ENCODE results near the gene TRPV6.

TRPV6 gene

DNA sequence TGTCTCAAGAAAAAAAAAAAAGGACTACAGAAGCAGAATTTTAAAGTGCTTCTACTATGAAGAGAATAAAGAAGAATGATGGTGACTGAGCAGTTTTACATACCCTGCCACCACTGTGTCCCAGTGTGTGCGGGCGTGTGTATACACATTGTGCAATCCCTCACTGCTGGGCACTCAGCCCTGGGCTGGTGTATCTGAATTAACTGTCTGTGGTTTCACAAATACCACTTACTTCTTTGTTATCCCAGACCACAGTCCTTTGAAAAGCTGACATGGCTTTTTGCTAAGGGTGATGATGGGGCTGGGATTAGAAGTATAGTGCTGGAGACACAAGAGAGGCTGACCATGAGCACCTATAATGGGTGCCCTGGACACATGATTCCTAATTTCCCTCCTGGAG, 21.1 kb upstream of the TRPV6 start:
- DNase-seq = no peak

DNA sequence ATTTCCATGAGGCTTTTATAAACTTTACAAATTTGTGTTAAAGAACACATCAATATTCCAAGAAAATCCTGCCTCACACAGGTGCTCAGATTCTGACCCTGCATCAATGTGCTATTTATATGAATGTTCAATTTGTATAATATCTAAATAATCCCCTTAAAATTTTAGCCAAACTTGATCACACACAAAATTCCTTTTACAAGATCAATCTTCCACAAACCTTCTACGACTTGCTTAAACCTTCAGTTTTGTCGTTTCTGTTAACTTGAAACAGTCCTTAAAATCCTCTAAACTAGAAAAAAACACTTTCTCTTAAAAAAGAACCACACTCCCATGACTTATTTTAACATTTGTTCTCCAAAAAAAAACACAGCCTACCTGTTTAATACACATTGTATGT, 20.2 kb upstream of the TRPV6 start:
- no peak for DNase-seq

DNA sequence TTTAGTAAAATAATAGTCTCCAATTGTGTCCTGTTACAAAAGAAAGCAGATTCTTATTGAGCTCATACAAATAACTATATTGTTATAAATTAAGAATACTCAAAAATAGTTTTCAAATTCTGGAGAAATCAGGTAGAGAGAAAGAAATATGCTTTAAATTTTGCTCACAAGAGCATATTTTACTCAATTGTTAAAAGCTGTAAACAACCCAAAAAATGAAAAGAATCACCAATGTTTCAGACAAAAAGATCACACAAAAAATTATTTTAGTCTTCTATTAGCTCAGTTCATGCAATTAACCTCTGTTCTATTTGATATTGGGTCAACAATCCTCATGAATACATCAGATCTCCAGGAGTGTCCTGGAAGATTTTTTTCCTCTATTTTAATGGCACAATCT, 18.6 kb upstream of the TRPV6 start:
- no peak for DNase-seq

- DNase-seq = no peak
These were observed 16.1 kb upstream of the TRPV6 start for GRCh38 chr7:142901426-142902259.

DNA sequence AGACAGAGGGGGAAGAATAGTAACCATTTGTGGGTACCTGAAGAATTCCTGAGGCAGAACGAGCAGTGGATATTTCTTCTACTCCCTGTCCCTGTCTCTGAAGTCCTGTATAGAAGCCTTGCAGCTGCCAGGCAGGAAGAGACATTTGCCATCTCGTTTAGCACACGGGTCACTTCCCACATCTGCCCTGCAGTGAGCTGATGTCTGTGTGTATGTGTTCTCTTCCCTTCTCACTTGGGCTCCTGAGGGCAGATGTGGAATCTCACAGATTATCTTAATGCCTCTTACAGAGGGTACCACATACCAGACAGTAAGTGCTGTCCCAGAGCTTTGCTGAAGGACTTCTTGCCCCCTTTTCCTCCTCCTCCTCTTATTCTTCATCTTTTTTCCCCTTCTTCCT, 14.1 kb upstream of the TRPV6 start:
- no peak for DNase-seq

DNA sequence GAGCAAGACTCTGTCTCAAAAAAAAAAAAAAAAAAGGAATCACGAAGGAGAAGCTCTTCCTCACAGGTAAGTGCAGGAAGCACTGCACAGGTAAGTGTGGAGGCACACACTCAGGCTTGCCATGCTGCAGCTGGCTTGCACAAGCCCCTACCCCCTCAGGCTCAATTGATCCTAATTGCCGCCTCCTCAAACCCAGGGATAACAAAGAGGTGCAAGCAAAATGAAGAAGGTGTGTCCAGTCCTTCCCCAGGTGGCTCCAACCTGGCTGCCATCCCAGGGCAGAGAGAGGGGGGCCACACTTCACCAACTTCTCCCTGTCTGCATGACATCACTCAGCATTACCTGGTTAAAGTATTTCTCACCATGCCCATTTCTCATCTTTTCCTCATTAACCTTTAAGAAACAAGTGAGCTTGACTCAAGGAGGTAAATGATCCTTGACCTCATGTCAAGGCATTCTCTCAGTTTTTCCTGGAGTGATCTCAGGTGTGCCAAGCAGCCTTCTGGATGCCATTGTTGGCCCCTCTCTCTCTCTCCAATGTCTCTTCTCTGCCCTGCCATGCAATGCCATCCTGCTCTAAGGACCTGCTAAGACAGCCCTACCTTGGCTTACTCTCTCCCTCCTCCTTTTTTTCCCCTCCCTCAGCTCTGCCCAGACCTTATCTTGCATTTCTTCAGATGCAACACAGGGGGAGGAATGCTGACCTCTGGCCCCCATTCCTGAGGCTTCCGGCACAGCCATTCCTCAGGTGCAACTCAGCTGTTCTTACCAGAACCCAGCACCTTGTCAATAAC, 13.0 kb upstream of the TRPV6 start:
- no peak for DNase-seq

DNA sequence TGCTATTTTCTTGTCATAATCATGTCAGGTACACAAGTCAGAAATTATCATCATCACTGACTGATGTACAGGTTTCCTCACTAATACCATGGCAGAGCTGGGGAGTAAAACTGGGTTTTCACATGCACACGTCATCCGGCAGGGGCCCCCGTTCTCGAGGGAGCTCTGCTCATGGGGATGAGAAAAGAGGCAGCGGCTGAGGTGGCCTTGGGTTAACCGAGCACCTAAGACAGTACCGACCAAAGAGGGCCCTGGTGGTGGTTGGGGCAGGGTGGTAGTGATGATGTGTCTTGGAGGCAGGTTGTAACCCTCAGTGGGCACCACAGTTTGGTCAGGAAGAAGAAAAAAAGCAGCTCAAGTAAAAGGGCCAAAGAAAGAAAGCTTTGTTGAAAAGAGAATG, 12.1 kb upstream of the TRPV6 start:
- DNase-seq = no peak

DNA sequence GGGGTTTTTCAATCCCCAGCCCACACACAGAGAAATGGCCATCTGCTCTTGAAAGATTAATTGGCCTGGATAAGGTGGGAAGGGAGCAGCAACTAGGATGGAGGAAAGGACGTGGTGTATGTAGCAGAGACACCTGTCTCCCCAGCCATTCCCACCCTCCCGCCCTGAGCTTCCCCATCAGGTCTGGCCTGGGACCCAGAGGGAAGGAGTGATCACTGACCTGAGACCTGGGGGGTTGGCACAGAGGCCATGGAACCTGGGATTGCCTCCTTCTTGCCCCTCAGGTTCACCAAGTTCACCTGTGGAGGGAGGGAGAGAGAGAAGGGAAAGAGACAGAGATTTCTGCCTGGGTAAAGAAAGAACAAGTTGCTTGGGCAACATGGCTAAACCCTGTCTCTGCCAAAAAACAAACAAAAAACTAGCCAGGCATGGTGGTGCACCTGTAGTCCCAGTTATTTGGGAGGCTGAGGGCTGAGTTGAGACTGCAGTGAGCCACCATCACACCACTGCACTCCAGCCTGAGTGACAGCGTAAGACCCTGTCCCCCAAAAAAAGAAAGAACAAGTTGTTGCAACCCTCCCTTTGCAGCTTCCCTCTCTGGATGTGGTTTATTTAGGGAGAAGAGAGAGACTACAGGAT, 11.3 kb upstream of the TRPV6 start:
- no peak for DNase-seq

- DNase-seq = no peak
These were observed 10.6 kb upstream of the TRPV6 start for GRCh38 chr7:142896151-142896550.

GRCh38 chr7:142894985-142895593, 9.5 kb upstream of the TRPV6 start:
- no peak for DNase-seq

GRCh38 chr7:142894112-142894984, 8.8 kb upstream of the TRPV6 start:
- DNase-seq = no peak

- DNase-seq = no peak
These were observed 7.4 kb upstream of the TRPV6 start for GRCh38 chr7:142892951-142893350.

DNA sequence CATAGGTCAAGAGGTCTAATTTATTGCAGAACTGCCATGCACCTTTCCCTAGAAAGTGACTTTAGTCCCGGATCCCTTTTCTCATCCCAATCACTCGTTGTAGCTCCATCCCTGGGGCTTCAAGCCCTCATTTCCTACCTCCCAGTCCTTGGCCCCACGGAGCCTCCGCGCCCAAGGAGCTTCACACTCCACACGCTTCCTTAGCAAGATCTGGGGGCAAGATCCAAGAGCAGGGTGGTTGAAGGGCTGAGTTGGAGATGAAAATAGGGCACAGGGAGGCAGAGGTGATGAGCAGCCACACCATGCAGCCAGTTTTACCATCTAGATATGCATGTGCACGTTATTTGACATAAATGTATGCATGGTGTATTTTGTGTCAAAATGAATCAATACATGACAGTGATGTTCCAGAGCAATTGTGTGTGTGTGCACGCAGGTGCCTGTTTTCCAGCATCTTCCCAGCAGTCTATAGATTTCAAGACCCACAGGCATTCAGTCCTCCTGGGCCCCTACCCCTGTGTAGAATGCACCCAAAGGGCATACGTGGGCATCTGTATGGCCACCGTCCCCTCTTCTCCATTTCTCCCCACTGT, 6.0 kb upstream of the TRPV6 start:
- no peak for DNase-seq

- DNase-seq = no peak
These were observed 5.4 kb upstream of the TRPV6 start for GRCh38 chr7:142890874-142891485.

DNA sequence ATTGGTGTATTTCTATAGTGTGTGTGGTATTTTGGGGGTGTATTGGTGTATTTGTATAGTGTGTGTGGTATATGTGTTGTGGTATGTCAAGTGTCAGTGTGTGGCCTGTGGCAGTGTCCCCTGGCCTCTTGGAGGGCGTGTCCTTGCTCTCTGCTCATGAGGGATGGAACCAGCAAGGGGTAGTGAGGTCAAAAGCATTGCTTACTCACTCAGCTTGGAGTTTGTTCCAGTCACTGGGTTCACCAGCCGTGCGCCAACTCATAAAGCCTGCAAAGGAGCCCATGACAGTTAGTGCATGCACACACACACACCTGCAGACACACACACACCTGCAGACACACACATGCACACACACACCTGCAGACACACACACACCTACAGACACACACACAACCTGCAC, 4.3 kb upstream of the TRPV6 start:
- DNase-seq = no peak

- no peak for DNase-seq
These were observed 1.9 kb upstream of the TRPV6 start for GRCh38 chr7:142887282-142888015.

- DNase-seq = no peak
These were observed 1.3 kb upstream of the TRPV6 start for GRCh38 chr7:142886866-142887265.

GRCh38 chr7:142884286-142884640, 1.3 kb downstream of the TRPV6 start:
- DNase-seq = no peak

DNA sequence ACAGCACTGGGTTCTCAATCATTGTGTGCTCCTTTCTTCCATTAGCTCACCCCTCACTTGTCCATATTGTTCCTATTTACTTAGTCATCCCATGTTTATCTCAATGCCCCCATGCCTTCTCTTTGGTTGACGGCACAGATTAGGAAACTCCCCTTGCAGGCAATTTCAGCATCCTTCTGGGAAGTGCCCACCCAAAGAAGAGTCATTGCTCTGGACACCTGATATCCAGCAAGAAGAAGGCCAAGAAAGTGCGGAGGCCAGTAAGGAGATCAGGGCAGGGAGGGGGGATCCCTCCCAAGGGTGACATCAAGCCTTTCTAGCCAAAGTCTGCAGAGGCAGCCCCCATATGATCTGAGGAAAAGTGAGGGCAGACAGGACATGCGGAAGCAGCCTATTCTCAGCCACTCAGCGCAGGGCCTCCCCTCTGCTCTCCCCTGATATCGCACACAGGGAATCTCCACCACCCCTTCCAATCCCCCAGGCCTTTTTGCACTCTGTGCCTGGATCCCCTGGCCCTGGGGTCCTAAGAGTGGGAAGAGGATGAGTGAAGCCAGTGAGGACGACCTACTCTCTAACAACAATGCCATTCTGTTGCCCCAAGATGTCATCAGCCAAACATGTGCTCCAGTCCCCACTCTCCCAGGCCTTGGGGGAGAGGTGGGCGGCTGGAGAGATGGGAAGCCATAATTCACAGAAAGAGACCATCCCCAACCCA, 1.8 kb downstream of the TRPV6 start:
- DNase-seq = no peak

DNA sequence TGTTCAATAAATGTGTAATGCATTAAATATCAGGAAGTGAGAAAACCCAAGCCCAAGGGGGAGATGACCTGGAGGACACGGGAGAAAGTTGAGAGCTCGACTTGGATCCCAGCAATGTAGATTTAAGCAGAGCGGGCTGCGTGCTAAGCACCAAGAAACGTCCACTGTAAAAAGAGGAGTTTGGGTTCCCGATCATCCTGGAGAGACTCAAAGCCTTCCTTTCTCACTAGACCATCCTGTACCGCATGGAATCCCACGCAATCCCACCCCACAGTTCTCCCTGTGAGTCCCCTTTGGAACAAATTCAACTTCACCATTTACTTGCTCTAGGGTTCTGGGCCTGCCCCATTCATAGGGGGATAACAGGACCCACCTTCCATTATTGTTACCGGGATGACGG, 2.4 kb downstream of the TRPV6 start:
- DNase-seq = no peak

Measured in stimulated activated CD4-positive, alpha-beta T cell treated with anti-CD3 and anti-CD28 coated beads, Interleukin-4, amount 100 ng/mL, for 24 hours (primary cell).